ENCODE results near the gene ZBTB11.
A peak's percentile ranks its signal among the peaks of the same experiment; 100 is the strongest.
"Not testable (repeated sequence)": the region's sequence is repeated elsewhere in the genome, so short reads cannot be mapped to it uniquely, and the experiment has no call there.

The ZBTB11 gene

DNA sequence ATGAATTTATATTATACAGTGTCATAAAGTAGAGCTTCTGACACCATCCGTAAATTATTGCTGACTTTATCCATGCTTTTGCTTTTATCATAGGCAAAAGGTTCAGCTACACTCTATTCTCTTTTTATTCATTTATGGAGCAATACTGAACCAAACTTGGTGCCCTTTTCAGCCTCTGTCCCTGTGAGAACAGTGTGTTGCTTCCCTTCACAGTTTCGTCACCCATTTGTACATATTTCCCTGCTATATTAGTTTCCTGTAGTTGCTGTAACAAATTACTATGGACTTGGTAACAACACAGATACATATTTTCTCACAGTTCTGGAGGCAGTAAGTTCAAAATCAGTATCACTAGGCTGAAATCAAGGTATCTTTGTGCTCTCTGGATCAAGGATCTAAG, 12.4 kb upstream of the ZBTB11 start:
- peaks cover 7% of the 10 kb centered on the region for H3K4me1 ChIP-seq (ENCODE audit: control insufficient read depth, insufficient read depth, low read length)
- no peaks in the 10 kb centered on the region for H3K27me3 ChIP-seq (ENCODE audit: control insufficient read depth, insufficient read depth, low read length, poor library complexity, severe bottlenecking)
- no peaks in the 10 kb centered on the region for H3K36me3 ChIP-seq (ENCODE audit: control insufficient read depth, insufficient read depth, low read length)
- H3K9me3 ChIP-seq (ENCODE audit: control insufficient read depth, low read length) = no peaks in the 10 kb centered on the region
- 85 to 95% methylated on average over 2 of the region's 2 CpGs for WGBS, 2 experiments
- no peak overlapping the region for H3K27ac ChIP-seq (ENCODE audit: insufficient read depth, low read depth, low read length, poor library complexity, severe bottlenecking)
- H3K4me3 ChIP-seq (ENCODE audit: insufficient read depth, low read depth, low read length) = no peak overlapping the region

DNA sequence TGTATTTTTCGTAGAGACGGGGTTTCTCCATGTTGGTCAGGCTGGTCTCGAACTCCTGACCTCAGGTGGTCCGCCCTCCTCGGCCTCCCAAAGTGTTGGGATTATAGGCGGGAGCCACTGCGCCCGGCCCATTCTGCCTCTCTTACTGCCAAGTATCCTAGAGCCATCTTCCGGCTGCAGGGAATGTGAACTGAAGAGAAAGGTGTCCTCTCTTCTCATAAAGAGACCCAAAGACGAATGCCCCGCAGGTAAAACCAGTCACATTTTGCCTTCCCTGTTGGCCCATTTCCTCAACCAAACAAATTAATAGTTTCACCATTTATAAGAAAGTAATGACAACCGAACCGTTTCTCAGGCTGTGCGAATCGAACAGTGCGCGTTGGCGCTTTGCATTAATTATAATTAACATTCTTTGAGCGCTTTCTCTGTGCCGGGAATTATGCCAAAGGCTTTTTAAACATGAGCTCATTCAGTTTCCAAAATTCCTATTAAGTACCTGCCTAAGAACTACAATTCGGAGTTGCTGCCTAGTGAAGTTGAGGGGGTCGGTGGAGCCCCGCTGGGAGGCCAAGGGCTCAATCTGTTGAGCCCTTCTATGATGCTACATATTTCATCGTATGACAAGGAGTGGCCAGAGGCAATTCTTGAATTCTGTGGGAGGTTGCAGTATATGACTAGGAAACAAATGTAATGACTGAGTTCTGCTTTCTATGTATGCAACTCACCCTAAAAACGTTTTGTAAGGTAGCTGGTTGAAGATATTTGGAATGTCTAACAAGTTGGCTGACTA, 10.4 kb upstream of the ZBTB11 start:
- Histone ChIP-seq H3K4me1 (ENCODE audit: control insufficient read depth, insufficient read depth, low read length) (peaks cover 11% of the 10 kb centered on the region), H3K27ac (ENCODE audit: insufficient read depth, low read depth, low read length, poor library complexity, severe bottlenecking) (no peak overlapping the region), H3K36me3 (ENCODE audit: control insufficient read depth, insufficient read depth, low read length) (peaks cover 13% of the 10 kb centered on the region), H3K27me3 (ENCODE audit: control insufficient read depth, insufficient read depth, low read length, poor library complexity, severe bottlenecking) (no peaks in the 10 kb centered on the region), H3K9me3 (ENCODE audit: control insufficient read depth, low read length) (no peaks in the 10 kb centered on the region), H3K4me3 (ENCODE audit: insufficient read depth, low read depth, low read length) (peak overlapping the region; percentile 93)
- WGBS, 2 experiments = 84 to 86% methylated on average over 25 of the region's 25 CpGs

DNA sequence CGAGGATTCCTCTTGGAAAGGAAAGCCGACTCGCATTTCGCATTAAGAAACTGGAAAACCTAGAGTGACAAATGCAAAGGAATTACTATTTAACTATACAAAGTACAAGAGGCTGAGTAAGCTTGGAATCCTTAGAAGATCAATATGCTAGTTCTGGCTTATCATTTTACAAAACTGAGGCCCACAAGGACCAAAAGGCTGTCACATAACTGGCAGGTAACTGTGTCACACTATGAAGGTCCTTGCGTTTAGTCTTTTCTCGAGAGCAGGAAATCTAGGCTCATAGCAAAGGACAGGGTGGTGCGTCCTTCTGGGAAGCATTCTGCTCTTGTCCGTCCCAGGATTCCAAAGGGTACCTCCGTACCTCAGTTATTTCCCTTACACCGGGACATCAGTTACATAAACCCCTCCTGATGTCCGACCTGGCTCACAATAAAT, 9.0 kb upstream of the ZBTB11 start:
- Histone ChIP-seq H3K27me3 (ENCODE audit: control insufficient read depth, insufficient read depth, low read length, poor library complexity, severe bottlenecking) (no peaks in the 10 kb centered on the region), H3K4me3 (ENCODE audit: insufficient read depth, low read depth, low read length) (peak overlapping the region; percentile 93), H3K36me3 (ENCODE audit: control insufficient read depth, insufficient read depth, low read length) (peaks cover 27% of the 10 kb centered on the region), H3K9me3 (ENCODE audit: control insufficient read depth, low read length) (no peaks in the 10 kb centered on the region), H3K27ac (ENCODE audit: insufficient read depth, low read depth, low read length, poor library complexity, severe bottlenecking) (peak overlapping the region; percentile 87), H3K4me1 (ENCODE audit: control insufficient read depth, insufficient read depth, low read length) (peaks cover 11% of the 10 kb centered on the region)
- 6 to 8% methylated on average over 11 of the region's 11 CpGs for WGBS, 2 experiments

DNA sequence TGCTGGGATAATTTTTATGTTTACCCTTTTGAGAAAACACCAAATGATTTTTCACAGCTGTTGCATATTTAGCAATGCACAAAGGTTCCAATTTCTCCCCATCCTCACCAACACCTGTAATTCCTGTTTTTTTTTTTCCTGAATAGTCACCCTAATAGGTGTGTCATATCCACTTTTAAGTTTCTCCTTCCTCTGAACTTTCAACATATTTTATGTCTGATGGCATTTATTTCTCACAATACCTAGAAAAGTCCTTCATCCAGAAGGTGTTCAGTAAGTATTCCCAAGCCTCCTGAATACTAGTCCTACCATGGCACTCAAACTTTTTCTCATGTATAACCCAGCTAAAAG, 8.1 kb upstream of the ZBTB11 start:
- no peaks in the 10 kb centered on the region for H3K9me3 ChIP-seq (ENCODE audit: control insufficient read depth, low read length)
- peaks cover 11% of the 10 kb centered on the region for H3K4me1 ChIP-seq (ENCODE audit: control insufficient read depth, insufficient read depth, low read length)
- peaks cover 36% of the 10 kb centered on the region for H3K36me3 ChIP-seq (ENCODE audit: control insufficient read depth, insufficient read depth, low read length)
- H3K4me3 ChIP-seq (ENCODE audit: insufficient read depth, low read depth, low read length) = peak overlapping the region; percentile 93
- H3K27me3 ChIP-seq (ENCODE audit: control insufficient read depth, insufficient read depth, low read length, poor library complexity, severe bottlenecking) = no peaks in the 10 kb centered on the region
- H3K27ac ChIP-seq (ENCODE audit: insufficient read depth, low read depth, low read length, poor library complexity, severe bottlenecking) = no peak overlapping the region

DNA sequence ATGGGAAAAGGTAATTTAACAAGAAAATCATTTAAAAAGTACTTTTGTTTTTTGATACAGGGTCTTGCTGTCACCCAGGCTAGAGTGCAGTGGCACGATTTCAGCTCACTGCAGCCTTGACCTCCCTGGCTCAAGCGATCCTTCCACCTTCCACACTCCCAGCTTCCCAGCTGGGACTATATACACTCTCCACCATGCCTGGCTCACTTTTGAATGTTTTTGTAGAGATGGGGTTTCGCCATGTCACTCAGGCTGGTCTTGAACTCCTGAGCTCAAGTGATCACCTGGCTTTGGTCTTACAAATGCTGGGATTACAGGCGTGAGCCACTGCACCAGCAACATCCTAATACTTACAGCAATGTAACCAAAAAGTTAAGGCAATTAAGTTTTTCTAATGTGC, 3.5 kb upstream of the ZBTB11 start:
- WGBS, 2 experiments = 95 to 98% methylated on average over 4 of the region's 4 CpGs

DNA sequence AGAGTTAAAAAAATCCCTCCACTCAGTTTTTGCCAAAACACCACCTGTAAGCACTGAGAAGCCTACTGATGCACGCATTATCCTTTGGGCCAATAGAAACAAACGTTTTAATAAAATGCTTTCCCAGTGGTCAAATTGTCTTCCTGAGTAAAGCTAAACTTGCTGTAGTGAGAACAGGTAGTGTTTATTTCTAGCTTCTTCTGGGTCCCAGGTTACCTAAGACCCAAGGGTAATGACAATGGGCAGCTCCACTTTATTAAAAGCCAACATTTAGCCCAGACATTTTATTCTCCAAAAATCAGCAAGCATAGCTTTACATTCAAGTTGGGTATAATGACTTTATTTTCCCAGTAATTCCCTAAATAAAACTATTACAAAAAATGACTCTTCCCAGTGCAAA, 1.9 kb upstream of the ZBTB11 start:
- H3K9me3 ChIP-seq (ENCODE audit: control insufficient read depth, low read length); H3K27me3 ChIP-seq (ENCODE audit: control insufficient read depth, insufficient read depth, low read length, poor library complexity, severe bottlenecking); H3K4me3 ChIP-seq (ENCODE audit: insufficient read depth, low read depth, low read length); H3K27ac ChIP-seq (ENCODE audit: insufficient read depth, low read depth, low read length, poor library complexity, severe bottlenecking); H3K4me1 ChIP-seq (ENCODE audit: control insufficient read depth, insufficient read depth, low read length): not testable (repeated sequence)
- H3K36me3 ChIP-seq (ENCODE audit: control insufficient read depth, insufficient read depth, low read length) = peaks cover 37% of the 10 kb centered on the region
- WGBS, 2 experiments = no CpG with 5 or more reads among the region's 2 CpGs

More for the DNA sequence above, 3.5 kb upstream of the ZBTB11 start:
- H3K4me1 ChIP-seq (ENCODE audit: control insufficient read depth, insufficient read depth, low read length) = peaks cover 13% of the 10 kb centered on the region
- H3K9me3 ChIP-seq (ENCODE audit: control insufficient read depth, low read length) = no peaks in the 10 kb centered on the region
- H3K4me3 ChIP-seq (ENCODE audit: insufficient read depth, low read depth, low read length) = no peak overlapping the region
- no peaks in the 10 kb centered on the region for H3K27me3 ChIP-seq (ENCODE audit: control insufficient read depth, insufficient read depth, low read length, poor library complexity, severe bottlenecking)
- H3K36me3 ChIP-seq (ENCODE audit: control insufficient read depth, insufficient read depth, low read length) = peaks cover 38% of the 10 kb centered on the region
- no peak overlapping the region for H3K27ac ChIP-seq (ENCODE audit: insufficient read depth, low read depth, low read length, poor library complexity, severe bottlenecking)

- no peaks in the 10 kb centered on the region for H3K9me3 ChIP-seq (ENCODE audit: control insufficient read depth, low read length)
- H3K36me3 ChIP-seq (ENCODE audit: control insufficient read depth, insufficient read depth, low read length) = peaks cover 27% of the 10 kb centered on the region
- H3K4me3 ChIP-seq (ENCODE audit: insufficient read depth, low read depth, low read length) = peak overlapping the region; percentile 22
- no peaks in the 10 kb centered on the region for H3K27me3 ChIP-seq (ENCODE audit: control insufficient read depth, insufficient read depth, low read length, poor library complexity, severe bottlenecking)
- H3K4me1 ChIP-seq (ENCODE audit: control insufficient read depth, insufficient read depth, low read length) = peaks cover 8% of the 10 kb centered on the region
- H3K27ac ChIP-seq (ENCODE audit: insufficient read depth, low read depth, low read length, poor library complexity, severe bottlenecking) = peak overlapping the region; percentile 41
- 72 to 74% methylated on average over 26 to 29 of the region's 29 CpGs for WGBS, 2 experiments
These were observed 729 bp upstream of the ZBTB11 start for GRCh38 chr3:101677436-101678286.

DNA sequence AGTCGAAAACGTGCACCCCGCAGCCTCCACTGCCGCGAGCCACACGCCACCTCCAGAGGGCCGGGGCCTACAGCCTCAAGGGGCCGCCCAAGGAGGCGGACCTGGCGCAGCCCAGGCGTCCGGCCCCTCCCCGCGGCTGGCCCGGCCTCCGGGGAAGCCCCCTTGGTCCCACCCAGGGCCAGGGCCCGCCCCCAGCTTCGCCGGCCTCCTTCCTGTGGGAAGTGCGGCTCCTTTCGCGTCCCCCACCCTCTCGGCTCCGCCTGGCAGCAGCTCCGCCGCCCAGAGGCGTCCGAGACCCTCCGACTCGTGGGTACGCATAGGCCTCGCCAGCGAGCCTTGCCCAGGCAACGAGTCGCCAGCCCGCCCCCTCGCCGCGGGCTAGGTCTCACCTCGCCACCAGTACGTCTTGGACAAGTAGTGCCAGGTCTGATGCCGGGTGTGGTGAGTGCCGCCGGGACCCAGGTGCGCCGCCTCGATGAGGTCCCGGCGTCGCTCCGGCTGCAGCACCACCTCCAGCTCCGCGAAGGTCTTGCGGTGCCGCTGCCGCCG, 642 bp downstream of the ZBTB11 start:
- Histone ChIP-seq H3K27me3 (ENCODE audit: control insufficient read depth, insufficient read depth, low read length, poor library complexity, severe bottlenecking) (no peaks in the 10 kb centered on the region), H3K4me3 (ENCODE audit: insufficient read depth, low read depth, low read length) (peak overlapping the region; percentile 91), H3K4me1 (ENCODE audit: control insufficient read depth, insufficient read depth, low read length) (peaks cover 8% of the 10 kb centered on the region), H3K36me3 (ENCODE audit: control insufficient read depth, insufficient read depth, low read length) (peaks cover 15% of the 10 kb centered on the region), H3K27ac (ENCODE audit: insufficient read depth, low read depth, low read length, poor library complexity, severe bottlenecking) (peak overlapping the region; percentile 81), H3K9me3 (ENCODE audit: control insufficient read depth, low read length) (no peaks in the 10 kb centered on the region)
- WGBS, 2 experiments = 0% methylated on average over 57 of the region's 57 CpGs

GRCh38 chr3:101675709-101676215, 1.2 kb downstream of the ZBTB11 start:
- Histone ChIP-seq H3K4me3 (ENCODE audit: insufficient read depth, low read depth, low read length) (peak overlapping the region; percentile 91), H3K27me3 (ENCODE audit: control insufficient read depth, insufficient read depth, low read length, poor library complexity, severe bottlenecking) (no peaks in the 10 kb centered on the region), H3K27ac (ENCODE audit: insufficient read depth, low read depth, low read length, poor library complexity, severe bottlenecking) (peak overlapping the region; percentile 81), H3K36me3 (ENCODE audit: control insufficient read depth, insufficient read depth, low read length) (peaks cover 14% of the 10 kb centered on the region), H3K4me1 (ENCODE audit: control insufficient read depth, insufficient read depth, low read length) (peaks cover 8% of the 10 kb centered on the region), H3K9me3 (ENCODE audit: control insufficient read depth, low read length) (no peaks in the 10 kb centered on the region)
- 19 to 20% methylated on average over 27 of the region's 27 CpGs for WGBS, 2 experiments

DNA sequence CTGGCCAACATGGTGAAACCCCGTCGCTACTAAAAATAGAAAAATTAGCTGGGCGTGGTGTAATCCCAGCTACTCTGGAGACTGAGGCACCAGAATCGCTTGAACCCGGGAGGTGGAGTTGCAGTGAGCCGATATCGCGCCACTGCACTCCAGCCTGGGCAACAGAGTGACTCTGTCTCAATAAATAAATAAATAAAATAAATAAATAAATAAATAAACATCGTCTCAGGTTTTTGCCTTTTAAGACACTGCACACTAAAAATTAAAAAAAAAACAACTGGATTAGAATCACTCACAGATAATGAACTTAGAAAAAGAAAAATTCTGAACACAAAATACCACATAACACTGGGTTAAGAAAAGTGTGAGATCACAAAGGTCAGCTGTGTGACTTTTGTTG, 2.4 kb downstream of the ZBTB11 start:
- H3K4me3 ChIP-seq (ENCODE audit: insufficient read depth, low read depth, low read length) = no peak overlapping the region
- peaks cover 8% of the 10 kb centered on the region for H3K4me1 ChIP-seq (ENCODE audit: control insufficient read depth, insufficient read depth, low read length)
- H3K27me3 ChIP-seq (ENCODE audit: control insufficient read depth, insufficient read depth, low read length, poor library complexity, severe bottlenecking) = no peaks in the 10 kb centered on the region
- 91 to 93% methylated on average over 6 to 8 of the region's 9 CpGs for WGBS, 2 experiments
- peaks cover 7% of the 10 kb centered on the region for H3K36me3 ChIP-seq (ENCODE audit: control insufficient read depth, insufficient read depth, low read length)
- H3K9me3 ChIP-seq (ENCODE audit: control insufficient read depth, low read length) = no peaks in the 10 kb centered on the region
- H3K27ac ChIP-seq (ENCODE audit: insufficient read depth, low read depth, low read length, poor library complexity, severe bottlenecking) = no peak overlapping the region
